GM18502 (cell line): Measurements from ENCODE around the gene RPL41.
"Not testable (repeated sequence)": the region's sequence is repeated elsewhere in the genome, so short reads cannot be mapped to it uniquely, and the experiment has no call there.

Experiments used
- ATAC-seq: cut with Tn5 transposase; IDR thresholded peaks from one replicate; pipeline ENCODE4 v1.9.1; 2021; ENCODE audit warnings: mild to moderate bottlenecking; ENCODE audit not compliant: unreplicated experiment, poor library complexity

The RPL41 gene

DNA sequence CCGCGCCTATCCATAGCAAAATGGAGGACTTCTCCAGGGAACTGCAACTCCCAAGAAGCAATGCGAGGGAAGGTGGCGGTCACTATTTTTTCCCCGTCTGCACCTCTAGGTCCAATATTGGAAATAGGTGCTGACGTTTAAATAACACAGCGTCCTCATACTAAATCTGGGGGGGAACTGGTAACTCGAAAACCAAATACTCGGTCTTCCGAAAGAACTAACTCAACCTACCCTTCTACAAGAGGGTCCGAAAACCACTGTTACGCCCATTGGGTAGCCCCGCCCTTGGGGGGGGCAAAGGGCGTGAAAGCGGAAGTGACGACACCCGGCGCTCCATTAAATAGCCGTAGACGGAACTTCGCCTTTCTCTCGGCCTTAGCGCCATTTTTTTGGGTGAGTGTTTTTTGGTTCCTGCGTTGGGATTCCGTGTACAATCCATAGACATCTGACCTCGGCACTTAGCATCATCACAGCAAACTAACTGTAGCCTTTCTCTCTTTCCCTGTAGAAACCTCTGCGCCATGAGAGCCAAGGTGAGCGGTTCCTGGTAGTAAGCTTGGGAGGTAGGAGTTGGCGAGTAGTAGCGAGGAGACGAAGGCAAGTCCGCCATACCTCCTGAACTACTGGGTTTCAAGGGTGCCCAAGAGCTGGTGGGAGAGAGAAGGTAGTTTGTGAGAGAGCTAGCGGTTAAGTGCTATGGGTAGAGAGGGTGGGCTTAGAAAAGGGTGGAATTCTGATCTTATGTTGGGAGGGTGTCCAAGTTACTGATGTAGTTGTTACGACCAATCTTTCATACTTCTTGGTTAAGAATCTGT is at the start of gene RPL41:
Gene RPL41 (plus strand): TSS at position 367 of the 815 bp plus-strand sequence.
- peak; percentile 46 for ATAC-seq

DNA sequence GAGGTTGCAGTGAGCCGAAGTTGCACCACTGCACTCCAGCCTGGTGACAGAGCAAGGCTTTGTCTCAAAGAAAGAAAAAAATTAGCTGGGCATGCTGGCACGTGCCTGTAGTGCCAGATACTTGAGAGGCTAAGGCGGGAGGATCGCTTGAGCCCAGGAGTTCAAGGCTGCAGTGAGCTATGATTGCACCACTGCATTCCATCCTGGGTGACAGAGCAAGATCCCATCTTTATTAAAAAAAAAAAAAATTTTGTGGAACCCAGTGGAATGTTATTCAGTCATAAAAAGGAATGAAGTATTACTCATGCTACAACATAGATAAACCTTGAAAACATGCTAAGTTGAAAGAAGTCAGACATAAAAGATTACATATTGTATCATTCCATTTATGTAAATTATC is 44.8 kb upstream of the RPL41 start:
- ATAC-seq = no peak

DNA sequence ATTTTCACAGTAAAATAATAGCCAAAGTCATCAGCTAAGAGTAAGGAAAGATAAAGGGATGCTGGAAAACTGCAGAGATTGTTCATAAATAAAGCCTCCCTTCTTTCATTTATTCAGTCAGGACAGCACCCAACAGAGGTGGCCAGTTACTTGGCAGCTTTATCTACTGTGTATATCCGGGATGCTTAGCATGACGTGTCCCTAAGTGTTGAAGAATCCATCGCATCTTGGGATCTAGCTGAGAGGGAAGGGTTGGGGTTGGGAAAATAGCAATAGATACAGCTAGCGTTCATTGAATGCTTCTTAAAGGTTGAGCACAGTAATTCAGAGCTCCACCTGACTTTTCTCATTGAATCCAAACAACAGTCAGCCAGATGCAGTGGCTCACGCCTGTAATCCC is 42.0 kb upstream of the RPL41 start:
- no peak for ATAC-seq

DNA sequence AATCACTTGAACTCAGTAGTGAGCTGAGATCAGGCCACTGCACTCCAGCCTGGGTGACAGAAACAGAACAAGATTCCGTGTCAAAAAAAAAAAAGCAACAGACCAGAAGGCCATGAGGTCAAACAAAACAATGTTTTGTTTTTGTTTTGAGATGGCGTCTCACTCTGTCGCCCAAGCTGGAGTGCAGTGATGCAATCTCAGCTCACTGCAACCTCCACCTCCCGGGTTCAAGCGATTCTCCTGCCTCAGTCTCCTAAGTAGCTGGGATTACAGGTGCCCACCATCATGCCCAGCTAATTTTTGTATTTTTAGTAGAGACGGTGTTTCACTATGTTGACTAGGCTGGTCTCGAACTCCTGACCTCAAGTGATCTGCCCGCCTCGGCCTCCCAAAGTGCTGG is 38.5 kb upstream of the RPL41 start:
- not testable (repeated sequence) for ATAC-seq

DNA sequence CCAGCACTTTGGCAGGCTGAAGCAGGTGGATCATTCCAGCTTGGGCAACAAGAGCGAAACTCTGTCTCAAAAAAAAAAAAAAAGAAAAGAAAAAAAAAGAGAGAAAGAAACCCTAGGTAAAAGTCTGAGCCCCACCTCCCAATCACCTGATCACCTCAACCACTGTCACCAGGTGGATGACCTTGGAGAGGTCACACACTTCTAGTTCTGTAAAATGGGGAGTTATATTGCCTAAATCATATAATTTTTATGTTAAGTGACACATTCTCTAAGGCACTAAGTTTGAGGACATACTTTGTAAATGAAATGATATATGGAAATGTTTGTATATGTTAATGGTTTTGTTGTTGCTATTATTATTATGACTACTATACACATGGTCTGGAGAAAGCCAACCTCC is 38.0 kb upstream of the RPL41 start:
- ATAC-seq = no peak

DNA sequence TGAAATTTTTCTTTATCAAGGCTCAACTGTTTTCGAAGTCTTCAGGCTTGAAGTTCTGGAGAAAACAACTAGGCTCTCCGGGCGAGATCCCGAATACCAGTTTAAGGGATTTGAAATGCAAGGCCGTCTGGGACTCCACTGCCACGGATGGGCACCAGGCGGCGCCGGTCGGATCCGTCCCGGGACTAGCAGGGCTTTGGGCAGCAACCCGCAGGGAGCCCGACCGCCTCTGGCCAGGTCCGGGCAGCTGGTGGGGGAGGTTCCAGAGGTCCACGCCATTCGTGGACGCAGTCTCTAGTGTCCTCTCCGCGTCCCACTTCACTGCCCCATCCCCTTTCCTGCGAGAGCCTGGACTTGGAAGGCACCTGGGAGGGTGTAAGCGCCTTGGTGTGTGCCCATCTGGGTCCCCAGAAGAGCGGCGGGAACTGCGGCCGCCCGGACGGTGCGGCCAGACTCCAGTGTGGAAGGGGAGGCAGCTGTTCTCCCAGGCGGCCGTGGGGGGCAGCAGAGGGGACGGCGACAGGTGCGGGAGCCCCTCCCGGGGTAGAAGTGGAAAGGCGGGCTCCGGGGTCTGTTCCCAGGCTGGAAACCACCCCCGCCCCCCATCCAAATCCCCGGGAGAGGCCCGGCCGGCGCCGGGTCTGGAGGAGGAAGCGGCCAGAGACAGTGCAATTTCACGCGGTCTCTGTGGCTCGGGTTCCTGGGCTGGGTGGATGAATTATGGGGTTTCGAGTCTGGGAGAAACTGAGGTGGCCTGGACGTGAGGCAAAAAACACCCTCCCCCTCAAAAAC is 37.3 kb upstream of the RPL41 start:
- peak; percentile 64 for ATAC-seq

DNA sequence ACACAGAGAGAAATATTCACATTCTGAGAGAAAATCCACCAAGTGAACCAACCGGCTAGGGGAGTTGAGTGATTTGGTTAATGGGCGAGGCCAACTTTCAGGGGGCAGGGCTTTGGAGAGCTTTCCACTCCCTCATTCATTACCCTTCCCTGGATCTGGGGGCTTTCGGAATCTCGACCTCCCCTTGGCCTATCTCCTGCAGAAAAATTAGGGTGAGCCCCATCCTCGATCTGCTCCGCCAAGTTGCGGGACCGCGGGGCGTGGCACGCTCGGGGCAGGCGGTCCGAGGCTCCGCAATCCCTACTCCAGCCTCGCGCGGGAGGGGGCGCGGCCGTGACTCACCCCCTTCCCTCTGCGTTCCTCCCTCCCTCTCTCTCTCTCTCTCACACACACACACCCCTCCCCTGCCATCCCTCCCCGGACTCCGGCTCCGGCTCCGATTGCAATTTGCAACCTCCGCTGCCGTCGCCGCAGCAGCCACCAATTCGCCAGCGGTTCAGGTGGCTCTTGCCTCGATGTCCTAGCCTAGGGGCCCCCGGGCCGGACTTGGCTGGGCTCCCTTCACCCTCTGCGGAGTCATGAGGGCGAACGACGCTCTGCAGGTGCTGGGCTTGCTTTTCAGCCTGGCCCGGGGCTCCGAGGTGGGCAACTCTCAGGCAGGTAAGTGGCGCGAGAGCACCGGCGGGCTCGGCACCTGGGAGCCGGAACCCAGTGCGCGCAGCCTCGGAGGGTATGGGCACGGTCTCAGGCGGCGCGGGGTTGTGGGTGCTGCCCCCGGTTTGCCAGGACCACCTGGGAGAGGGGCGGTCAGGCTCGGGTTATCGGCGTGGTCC is 36.5 kb upstream of the RPL41 start, which contains the start of gene ERBB3:
Gene ERBB3 (plus strand): TSS at position 443 of the 833 bp plus-strand sequence. CDS start 136 bp downstream, at position 579.
- peak; percentile 46 for ATAC-seq

DNA sequence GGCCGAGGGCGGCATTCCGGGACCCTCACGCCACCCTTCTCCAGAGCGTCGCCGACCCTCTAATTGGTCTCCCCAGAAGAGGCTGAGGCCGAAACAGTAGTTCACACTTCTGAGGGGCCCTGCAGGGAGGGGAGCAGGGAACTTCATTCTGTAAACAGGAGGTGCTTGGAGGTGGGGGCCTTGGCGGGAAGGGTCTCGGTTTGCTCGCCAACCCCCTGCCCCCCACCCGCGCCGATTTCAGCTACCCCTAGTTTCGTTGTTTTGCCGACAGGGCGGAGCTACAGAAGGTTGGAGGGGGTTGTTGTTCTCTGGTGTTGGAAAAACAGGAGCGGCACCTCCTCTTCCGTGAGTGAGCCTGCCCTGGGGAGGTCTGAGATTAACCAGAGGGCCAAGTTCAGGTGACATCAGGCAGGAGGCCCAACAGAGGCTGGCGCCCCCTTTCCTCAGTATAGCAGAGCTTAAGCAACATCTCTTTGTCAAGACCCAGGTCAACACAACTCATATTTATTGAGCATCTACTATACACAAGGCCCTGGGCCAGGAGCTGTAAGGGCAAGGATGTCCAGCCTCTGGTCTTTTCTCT is 35.8 kb upstream of the RPL41 start:
- ATAC-seq = no peak

DNA sequence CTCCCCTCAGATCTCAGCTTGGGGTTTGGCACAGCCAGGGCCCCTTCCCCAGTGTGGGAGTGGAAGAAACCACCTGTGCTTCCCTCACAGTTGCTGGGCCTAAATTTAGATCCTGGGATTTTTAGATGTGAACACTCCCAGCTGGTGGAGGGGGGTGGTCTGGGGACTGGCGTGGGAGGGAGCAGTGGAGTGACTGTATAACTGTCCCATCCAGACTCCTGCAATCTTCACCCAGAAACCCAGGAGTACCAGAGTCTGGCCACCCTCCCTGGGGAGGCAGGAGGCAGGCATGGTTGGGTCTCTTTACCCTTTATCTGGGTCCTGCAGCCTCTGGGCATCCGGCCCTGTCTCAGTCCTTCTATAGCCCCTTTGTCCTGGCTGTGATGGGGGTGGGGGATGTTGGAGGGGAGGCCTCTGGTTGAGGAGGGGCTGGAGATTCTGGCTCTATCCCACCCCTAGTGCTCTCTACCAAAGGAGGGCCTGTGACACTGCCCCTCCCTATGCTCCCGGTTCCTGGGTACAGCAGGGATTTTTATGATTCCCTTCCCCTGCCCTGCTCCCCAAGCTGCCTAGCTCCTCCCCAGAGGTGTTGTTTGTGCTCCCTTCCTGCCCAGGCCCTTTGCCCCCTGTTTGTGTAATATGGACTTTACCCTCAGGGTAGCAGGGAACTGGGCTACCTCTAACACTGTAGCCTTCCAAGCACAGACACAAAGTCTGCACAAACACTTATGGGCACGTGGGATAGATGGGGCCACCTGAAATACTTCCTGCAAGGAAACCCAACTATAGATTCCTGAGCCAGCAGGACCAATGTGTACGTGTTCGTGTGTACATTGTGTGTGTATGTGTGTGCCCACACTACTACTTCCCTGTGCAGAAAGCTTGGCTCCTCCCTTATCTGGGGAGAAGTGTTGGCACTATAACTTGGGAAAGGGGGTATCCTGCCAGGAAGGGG is 34.8 kb upstream of the RPL41 start:
- ATAC-seq = no peak

DNA sequence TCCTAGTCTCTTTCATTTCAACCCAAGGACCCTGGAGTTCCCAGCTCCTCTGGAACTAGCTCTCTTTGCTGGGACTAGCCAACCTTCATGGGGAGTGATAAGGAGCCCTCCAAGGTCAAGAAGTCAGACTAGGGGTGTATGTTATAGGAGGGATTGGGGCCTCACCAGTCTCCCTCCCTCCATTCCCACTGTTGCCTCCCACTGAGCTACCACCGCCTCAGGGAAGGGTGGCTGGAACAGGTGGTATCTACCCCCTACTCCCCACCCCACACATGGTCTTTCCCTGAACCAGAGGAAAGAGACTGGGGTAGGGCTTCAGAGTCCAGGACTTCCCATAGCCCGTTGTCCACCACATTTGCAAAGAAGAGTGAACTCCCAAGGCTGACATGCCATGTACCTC is 34.1 kb upstream of the RPL41 start:
- ATAC-seq = no peak

DNA sequence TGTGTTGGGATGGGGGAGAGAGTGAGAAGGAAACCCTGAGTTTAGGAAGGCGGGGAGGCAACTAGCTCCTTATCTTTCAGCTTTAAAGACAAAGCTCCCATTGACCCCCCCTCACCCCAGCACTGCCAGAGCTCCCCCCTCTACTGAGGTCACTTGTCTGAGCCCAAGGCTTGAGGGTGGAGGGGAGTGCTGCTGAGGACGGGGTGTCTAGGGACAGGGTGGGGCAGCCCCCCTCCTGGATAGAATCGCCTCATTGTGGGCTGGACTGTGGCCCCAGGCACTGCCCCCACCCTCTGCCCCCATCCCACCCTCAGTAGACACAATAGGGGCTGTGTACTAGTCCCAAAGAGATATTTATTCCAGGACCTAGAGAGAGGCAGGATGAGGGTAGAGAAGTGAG is 33.5 kb upstream of the RPL41 start:
- ATAC-seq = no peak

DNA sequence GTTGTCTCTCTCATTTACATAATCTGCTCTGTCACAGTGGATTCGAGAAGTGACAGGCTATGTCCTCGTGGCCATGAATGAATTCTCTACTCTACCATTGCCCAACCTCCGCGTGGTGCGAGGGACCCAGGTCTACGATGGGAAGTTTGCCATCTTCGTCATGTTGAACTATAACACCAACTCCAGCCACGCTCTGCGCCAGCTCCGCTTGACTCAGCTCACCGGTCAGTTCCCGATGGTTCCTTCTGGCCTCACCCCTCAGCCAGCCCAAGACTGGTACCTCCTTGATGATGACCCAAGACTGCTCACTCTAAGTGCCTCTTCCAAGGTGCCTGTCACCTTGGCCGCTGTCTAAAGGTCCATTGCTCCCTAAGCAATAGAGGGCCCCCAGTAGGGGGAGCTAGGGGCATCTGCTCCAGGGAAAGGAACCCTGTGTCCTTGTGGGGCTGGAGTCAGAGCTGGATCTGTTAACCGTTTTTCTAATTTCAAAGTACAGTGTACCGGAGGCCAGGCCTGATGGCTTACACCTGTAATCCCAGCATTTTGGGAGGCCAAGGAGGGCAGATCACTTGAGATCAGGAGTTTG is 31.4 kb upstream of the RPL41 start:
- ATAC-seq = no peak

DNA sequence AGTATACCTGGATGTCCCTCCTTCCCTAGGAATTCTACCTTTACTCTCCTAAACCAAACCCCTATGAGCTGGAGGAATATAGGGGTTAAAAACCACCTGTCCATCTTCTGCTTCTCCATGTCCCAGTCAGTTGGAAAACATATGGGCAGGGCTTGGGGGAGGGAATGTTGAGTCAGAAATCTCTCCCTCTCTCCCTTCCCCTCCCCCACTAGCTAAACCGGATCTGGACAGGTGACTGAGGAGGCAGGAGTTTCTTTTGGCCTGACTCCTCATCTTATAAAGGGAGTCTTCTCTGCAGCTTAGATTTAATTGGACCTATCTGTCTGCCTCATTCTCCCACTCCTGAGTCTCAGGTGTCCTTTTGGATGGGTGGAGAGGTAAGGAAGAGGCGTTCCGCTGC is 30.3 kb upstream of the RPL41 start:
- ATAC-seq = no peak

DNA sequence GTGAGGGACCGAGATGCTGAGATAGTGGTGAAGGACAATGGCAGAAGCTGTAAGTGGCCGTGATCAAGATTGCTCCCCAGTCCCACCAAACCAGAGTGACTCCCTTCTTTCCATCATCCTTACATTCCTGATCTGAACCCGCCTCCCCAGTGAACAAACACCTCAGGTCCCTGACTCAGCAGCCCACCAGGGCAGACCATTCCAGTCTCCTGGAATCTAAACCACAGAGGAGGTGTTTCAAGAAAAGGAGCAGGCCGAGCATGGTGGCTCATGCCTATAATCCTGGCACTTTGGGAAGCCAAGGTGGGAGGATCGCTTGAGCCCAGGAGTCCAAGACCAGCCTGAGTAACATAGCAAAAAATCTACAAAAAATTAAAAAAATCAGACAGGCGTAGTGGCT is 29.8 kb upstream of the RPL41 start:
- ATAC-seq = no peak

DNA sequence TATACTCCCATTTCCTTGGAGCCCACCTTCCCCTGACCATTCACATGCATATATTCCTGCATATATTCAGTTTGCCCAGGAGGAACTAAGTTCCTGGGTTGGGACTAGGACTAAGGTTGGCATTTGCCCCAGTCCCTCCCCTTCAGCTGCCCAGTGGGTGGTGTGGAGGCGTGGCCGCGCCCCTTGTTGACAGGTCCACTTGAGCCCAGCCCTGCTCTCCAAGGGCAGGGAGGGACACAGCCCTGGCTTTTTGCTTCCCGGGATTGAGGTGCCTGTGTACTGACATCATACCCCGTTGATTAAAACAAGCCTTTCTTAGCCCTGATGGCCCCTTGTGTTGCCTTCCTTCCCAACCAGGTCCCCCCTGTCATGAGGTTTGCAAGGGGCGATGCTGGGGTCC is 29.2 kb upstream of the RPL41 start:
- no peak for ATAC-seq

DNA sequence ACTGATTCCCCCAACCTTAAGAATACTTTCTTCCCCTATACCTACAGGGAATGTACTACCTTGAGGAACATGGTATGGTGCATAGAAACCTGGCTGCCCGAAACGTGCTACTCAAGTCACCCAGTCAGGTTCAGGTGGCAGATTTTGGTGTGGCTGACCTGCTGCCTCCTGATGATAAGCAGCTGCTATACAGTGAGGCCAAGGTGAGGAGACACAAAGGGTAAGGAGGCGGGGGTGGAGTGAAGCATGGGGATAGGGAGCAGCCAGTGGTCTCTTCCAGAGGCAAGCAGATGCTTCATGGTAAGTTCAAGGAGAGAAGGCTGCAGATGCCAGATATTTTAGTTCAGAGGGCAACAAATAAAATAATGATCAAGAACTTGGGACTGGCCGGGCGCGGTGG is 18.7 kb upstream of the RPL41 start:
- ATAC-seq = no peak

DNA sequence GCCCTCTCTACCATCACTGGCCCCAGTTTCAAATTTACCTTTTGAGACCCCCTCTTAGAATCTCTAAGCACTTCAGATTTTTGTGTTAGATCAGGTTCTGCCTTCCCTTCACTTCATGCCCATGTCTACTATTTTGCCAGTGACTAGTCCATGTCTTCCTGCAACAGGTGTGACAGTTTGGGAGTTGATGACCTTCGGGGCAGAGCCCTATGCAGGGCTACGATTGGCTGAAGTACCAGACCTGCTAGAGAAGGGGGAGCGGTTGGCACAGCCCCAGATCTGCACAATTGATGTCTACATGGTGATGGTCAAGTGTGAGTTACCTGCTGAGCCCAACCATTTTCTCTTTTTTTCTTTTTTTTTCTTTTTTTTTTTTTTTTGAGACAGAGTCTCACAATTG is 17.8 kb upstream of the RPL41 start:
- ATAC-seq = no peak

DNA sequence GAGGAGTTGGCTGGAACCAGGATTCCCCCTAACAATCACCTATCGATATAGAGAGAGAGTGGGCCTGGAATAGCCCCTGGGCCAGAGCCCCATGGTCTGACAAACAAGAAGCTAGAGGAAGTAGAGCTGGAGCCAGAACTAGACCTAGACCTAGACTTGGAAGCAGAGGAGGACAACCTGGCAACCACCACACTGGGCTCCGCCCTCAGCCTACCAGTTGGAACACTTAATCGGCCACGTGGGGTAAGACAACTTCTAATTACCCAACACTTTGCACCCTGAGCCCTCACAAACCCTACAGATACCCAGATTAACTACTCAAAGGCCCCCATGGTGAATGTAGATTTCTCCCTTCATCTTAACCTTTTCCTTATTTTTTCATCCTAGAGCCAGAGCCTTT is 16.6 kb upstream of the RPL41 start:
- no peak for ATAC-seq

DNA sequence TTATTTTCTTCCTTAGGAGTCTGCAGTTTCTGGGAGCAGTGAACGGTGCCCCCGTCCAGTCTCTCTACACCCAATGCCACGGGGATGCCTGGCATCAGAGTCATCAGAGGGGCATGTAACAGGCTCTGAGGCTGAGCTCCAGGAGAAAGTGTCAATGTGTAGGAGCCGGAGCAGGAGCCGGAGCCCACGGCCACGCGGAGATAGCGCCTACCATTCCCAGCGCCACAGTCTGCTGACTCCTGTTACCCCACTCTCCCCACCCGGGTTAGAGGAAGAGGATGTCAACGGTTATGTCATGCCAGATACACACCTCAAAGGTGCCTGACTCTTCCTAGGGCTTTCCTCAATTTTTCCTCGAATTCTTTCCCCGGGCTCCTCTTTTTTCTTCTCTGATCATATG is 15.4 kb upstream of the RPL41 start:
- no peak for ATAC-seq
